GM10266 (cell line): ENCODE data around the gene KANK3.

Source experiments
- DNase-seq: peaks from one replicate; pipeline ENCODE4 v3.0.0; 2012; ENCODE audit errors: extremely low spot score
- CTCF ChIP-seq: IDR thresholded peaks from 2 replicates; pipeline ENCODE4 v1.5.1; 2012; ENCODE audit warnings: mild to moderate bottlenecking, low read depth; ENCODE audit not compliant: control insufficient read depth, insufficient read depth; ENCODE audit errors: missing control alignments

The KANK3 gene

DNA sequence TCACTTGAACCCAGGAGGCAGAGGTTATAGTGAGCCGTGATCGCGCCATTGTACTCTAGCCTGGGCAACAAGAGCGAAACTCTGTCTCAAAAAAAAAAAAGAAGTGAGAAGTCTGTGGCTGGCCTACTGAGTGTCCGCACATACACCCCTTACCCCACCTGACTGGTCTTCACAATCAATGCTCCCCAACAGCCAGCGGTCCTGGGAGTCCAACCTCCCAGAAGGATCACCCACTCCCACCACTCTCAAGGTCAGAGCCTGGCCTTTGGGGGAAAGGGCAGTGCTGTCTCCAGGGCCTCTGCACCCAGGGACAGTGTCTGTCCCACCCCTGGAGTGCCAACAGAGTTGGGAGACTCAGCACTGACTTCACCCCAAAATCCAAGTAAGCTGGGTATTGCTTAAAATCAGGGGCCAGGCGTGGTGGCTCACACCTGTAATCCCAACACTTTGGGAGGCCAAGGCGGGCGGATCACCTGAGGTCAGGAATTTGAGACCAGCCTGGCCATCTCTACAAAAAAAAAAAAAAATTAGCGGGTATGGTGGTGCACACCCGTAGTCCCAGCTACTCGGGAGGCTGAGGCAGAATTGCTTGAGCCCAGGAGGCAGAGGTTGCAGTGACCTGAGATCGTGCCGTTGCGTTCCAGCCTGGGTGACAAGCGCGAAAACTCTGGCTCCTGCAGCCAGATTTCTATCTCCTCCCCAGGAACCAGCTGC is 32.6 kb downstream of the KANK3 start:
- no peak for TF ChIP-seq CTCF
- no peak for DNase-seq

DNA sequence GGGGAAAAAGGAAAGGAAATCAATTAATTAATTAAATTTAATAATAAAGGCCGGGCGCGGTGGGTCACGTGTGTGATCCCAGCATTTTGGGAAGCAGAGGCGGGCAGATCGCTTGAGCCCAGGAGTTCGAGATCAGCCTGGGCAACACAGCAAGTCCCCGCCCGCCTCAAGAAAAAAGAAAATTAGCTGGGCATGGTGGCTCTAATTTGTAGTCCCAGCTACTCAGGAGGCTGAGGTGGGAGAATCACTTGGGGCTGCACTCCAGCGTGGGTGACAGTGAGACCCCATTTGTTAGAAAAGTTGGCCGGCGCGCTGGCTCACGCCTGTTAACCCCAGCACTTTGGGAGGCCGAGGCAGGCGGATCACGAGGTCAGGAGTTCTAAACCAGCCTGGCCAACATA is 34.2 kb downstream of the KANK3 start:
- DNase-seq: no peak
- TF ChIP-seq CTCF: no peak

- DNase-seq: peak; percentile 93
Observed at GRCh38 chr19:8307965-8308866, 34.8 kb downstream of the KANK3 start, which contains the start of gene CD320. TSS of gene CD320 (minus strand) at chr19:8308358. CDS start at chr19:8308290, 68 bp downstream.

GRCh38 chr19:8307400-8307964 is 35.6 kb downstream of the KANK3 start:
- no peak for DNase-seq

More at GRCh38 chr19:8307965-8308866, 34.8 kb downstream of the KANK3 start, which contains the start of gene CD320:
- no peak for TF ChIP-seq CTCF

DNA sequence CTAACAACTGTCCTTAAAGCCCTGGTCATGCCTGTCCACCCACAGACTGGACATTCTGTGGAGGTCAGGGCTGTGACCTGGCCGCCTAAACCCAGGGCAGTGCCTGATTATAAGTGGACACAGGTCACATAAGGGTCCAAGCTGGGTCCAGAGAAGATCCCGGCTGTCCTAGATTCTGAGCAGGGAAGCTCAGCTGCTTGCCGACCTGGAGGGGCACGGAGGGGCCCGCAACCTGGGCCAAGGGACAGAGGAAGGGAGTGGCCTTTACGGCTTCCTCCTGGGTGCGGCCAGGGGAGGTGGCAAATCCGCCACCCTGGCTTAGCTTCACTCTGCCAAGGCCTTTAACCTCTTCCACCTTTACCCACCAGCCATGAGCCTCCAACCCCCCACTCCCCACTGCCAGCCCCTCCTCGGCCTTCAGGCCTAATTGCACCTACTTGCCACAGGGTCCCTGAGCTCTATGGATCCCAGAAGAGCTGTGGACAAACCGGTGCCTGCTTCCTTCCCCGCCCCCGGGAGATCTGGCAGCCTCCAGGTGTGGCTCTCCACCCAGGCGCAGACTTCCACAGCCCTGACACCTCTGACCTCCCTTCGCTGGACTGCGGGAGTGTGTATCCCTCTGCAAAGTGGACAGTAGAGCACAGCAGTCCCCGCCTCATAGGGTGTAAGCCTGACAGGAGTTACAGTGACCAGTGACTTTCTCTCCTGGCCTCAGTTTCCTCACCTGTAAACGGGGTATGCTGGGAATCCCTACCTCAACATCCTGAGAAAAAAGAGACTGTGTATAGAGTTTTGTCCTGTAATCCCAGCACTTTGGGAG is 36.6 kb downstream of the KANK3 start:
- no peak for TF ChIP-seq CTCF
- DNase-seq: no peak

More at GRCh38 chr19:8307400-8307964, 35.6 kb downstream of the KANK3 start:
- no peak for TF ChIP-seq CTCF

DNA sequence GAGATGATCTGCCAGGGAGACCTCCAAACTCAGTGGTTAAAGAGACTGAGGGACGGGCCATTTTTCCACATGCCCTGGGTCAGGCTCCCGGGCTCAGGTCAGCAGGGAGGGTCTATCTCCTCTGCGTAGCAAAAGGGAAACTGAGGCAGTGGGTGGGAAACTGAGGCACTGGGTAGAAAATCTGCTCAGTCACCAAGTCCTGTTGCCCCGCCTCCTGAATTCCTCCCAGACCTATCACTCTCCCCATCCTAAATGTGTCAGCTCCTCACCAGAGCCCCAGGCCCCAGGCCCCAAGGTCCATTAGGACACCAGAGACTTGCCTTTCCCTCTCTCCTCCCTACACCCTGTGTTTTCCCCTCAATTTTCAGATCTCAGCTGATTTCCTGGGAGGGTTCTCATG is 37.3 kb downstream of the KANK3 start:
- no peak for DNase-seq
- no peak for TF ChIP-seq CTCF
